ENCODE data around the gene FGG. TPM values are rescaled to one million over a fixed set of nuclear protein-coding genes. Genes with fewer than 3 reads are reported as not detected.

FGG gene
- total RNA-seq, 4 donors from 2014 or later, result not detected

DNA sequence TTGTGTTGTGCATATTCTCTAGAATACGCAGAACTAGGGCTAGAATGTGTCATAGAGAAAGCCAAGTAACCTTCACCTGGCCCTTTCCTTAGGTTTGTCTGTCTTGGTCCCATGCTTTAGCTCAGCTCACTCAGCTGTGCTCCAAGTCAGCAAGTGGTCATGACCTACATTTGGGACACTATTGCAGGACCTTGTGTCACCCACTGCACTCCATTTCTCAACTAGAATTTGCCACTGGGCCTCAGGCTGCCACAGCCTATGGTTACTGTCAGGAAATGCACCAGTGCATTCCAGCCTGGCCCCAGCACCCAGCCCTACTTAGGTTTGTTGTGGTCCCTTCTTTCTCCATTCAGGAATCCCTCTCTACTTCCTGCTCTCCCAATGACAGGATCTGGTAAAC lies 7.7 kb upstream of the FGG start:
- Histone ChIP-seq H3K4me3 (replicated peaks in 1 of 3) (no peak overlapping the region), H3K9me3 (no peaks in the 10 kb centered on the region), H3K36me3 (no peaks in the 10 kb centered on the region), H3K27ac (no peak overlapping the region), H3K27me3 (no peaks in the 10 kb centered on the region), H3K4me1 (no peaks in the 10 kb centered on the region)
- DNase-seq, result no peak
- intact Hi-C loops (cut with DNase I), result loop anchor here (5.0 to 10.0 kb wide), 2 partner anchors 63 to 155 kb away; no protein-coding TSS in a partner anchor
- 0% methylated on average over 1 of the region's 1 CpG for WGBS, 2 donors
- TF ChIP-seq POLR2A (IDR thresholded peaks at IDR 0.05) (no peak), CTCF (IDR thresholded peaks at IDR 0.05) (no peak)

GRCh38 chr4:154618708-154619315 lies 6.4 kb upstream of the FGG start:
- Histone ChIP-seq H3K4me3 (replicated peaks in 1 of 3) (no peak overlapping the region), H3K9me3 (no peaks in the 10 kb centered on the region), H3K36me3 (no peaks in the 10 kb centered on the region), H3K27me3 (no peaks in the 10 kb centered on the region), H3K27ac (no peak overlapping the region), H3K4me1 (no peaks in the 10 kb centered on the region)
- WGBS, 2 donors, result 41 to 44% methylated on average over 4 of the region's 4 CpGs
- peak; percentile 72 to 73 for DNase-seq
- intact Hi-C loops (cut with DNase I), result loop anchor here (10.0 kb wide), 1 partner anchor 294 kb away; no protein-coding TSS in a partner anchor
- TF ChIP-seq CTCF (IDR thresholded peaks at IDR 0.05), result peak; percentile 27 to 74 (median 60)
- no peak for TF ChIP-seq POLR2A (IDR thresholded peaks at IDR 0.05)

GRCh38 chr4:154617820-154618317 lies 5.4 kb upstream of the FGG start:
- H3K4me3 ChIP-seq (replicated peaks in 1 of 3), result no peak overlapping the region
- WGBS, 2 donors, result 73 to 82% methylated on average over 5 of the region's 5 CpGs
- H3K27ac ChIP-seq, result no peak overlapping the region
- DNase-seq, result no peak
- intact Hi-C loops (cut with DNase I), result loop anchor here (10.0 kb wide), 1 partner anchor 293 kb away; no protein-coding TSS in a partner anchor
- H3K9me3 ChIP-seq, result no peaks in the 10 kb centered on the region
- TF ChIP-seq POLR2A (IDR thresholded peaks at IDR 0.05) (no peak), CTCF (IDR thresholded peaks at IDR 0.05) (no peak)
- H3K4me1 ChIP-seq, result no peaks in the 10 kb centered on the region
- no peaks in the 10 kb centered on the region for H3K36me3 ChIP-seq
- H3K27me3 ChIP-seq, result no peaks in the 10 kb centered on the region

- no peak overlapping the region for H3K4me3 ChIP-seq (replicated peaks in 1 of 3)
- H3K4me1 ChIP-seq, result no peaks in the 10 kb centered on the region
- WGBS, 2 donors, result 45 to 56% methylated on average over 2 of the region's 2 CpGs
- no peaks in the 10 kb centered on the region for H3K9me3 ChIP-seq
- H3K27ac ChIP-seq, result no peak overlapping the region
- H3K36me3 ChIP-seq, result no peaks in the 10 kb centered on the region
- intact Hi-C loops (cut with DNase I), result loop anchor here (10.0 kb wide), 1 partner anchor 292 kb away; no protein-coding TSS in a partner anchor
- no peaks in the 10 kb centered on the region for H3K27me3 ChIP-seq
- TF ChIP-seq CTCF (IDR thresholded peaks at IDR 0.05) (no peak), POLR2A (IDR thresholded peaks at IDR 0.05) (no peak)
- no peak for DNase-seq
Measured at GRCh38 chr4:154616731-154617130, 4.3 kb upstream of the FGG start.

- DNase-seq, result no peak
- H3K27ac ChIP-seq, result no peak overlapping the region
- no peaks in the 10 kb centered on the region for H3K36me3 ChIP-seq
- TF ChIP-seq POLR2A (IDR thresholded peaks at IDR 0.05), result no peak
- no peak for TF ChIP-seq CTCF (IDR thresholded peaks at IDR 0.05)
- no peaks in the 10 kb centered on the region for H3K4me1 ChIP-seq
- no peaks in the 10 kb centered on the region for H3K27me3 ChIP-seq
- intact Hi-C loops (cut with DNase I), result loop anchor here (10.0 kb wide), 1 partner anchor 291 kb away; no protein-coding TSS in a partner anchor
- no peaks in the 10 kb centered on the region for H3K9me3 ChIP-seq
- WGBS, 2 donors, result 63 to 68% methylated on average over 4 of the region's 4 CpGs
- no peak overlapping the region for H3K4me3 ChIP-seq (replicated peaks in 1 of 3)
Measured at GRCh38 chr4:154616287-154616686, 3.8 kb upstream of the FGG start.
